ENCODE measurements around the gene PRKCB.

GRCh38 chr16:24009098-24009497 is 173.3 kb downstream of the PRKCB start:
- TF ChIP-seq CTCF (IDR thresholded peaks at IDR 0.05; ENCODE audit: low read depth, low read length) = no peak
- no peak for TF ChIP-seq EZH2phosphoT487 (IDR thresholded peaks at IDR 0.05; ENCODE audit: low read depth)

All from OCI-LY3 (cell line).